GM19239 (cell line): ENCODE measurements around the gene CAMP.
"Not testable (repeated sequence)": the region's sequence is repeated elsewhere in the genome, so short reads cannot be mapped to it uniquely, and the experiment has no call there.

Experiments
- DNase-seq: peaks from one replicate; pipeline ENCODE4 v3.0.0; 2011; ENCODE audit warnings: low spot score; ENCODE audit not compliant: insufficient read length
- FAIRE-seq: peaks from 2 replicates; lab custom pipeline; 2011; peaks lifted over from hg19 to GRCh38; lab: Jason Lieb, UNC

The CAMP gene

GRCh38 chr3:48211776-48212175 is 11.5 kb upstream of the CAMP start:
- DNase-seq, FAIRE-seq: not testable (repeated sequence)

- DNase-seq: no peak
- no peak for FAIRE-seq
These were observed 9.1 kb upstream of the CAMP start for GRCh38 chr3:48214225-48214624.

GRCh38 chr3:48215019-48215418 is 8.3 kb upstream of the CAMP start:
- FAIRE-seq (no peak), DNase-seq (no peak)

GRCh38 chr3:48215466-48215865 is 7.8 kb upstream of the CAMP start:
- FAIRE-seq (no peak), DNase-seq (no peak)

- DNase-seq: no peak
- no peak for FAIRE-seq
These were observed 7.4 kb upstream of the CAMP start for GRCh38 chr3:48215876-48216275.

GRCh38 chr3:48217449-48217848 is 5.8 kb upstream of the CAMP start:
- DNase-seq (no peak), FAIRE-seq (no peak)

- no peak for FAIRE-seq
- no peak for DNase-seq
These were observed 4.8 kb upstream of the CAMP start for GRCh38 chr3:48218537-48218936.

- FAIRE-seq: no peak
- DNase-seq: no peak
These were observed 3.8 kb upstream of the CAMP start for GRCh38 chr3:48219543-48219942.

GRCh38 chr3:48220746-48221145 is 2.5 kb upstream of the CAMP start:
- DNase-seq (no peak), FAIRE-seq (no peak)

GRCh38 chr3:48225587-48225986 is 2.3 kb downstream of the CAMP start:
- no peak for DNase-seq
- FAIRE-seq: no peak

- FAIRE-seq (peak; percentile 11), DNase-seq (no peak)
These were observed 3.6 kb downstream of the CAMP start for GRCh38 chr3:48226939-48227338.

- FAIRE-seq: no peak
- DNase-seq: no peak
These were observed 8.9 kb downstream of the CAMP start for GRCh38 chr3:48232232-48232631.

GRCh38 chr3:48232734-48233133 is 9.4 kb downstream of the CAMP start:
- DNase-seq (no peak), FAIRE-seq (peak; percentile 67)

- FAIRE-seq (peak; percentile 84), DNase-seq (no peak)
These were observed 10.2 kb downstream of the CAMP start for GRCh38 chr3:48233542-48233941.

GRCh38 chr3:48236531-48236930 is 13.2 kb downstream of the CAMP start:
- DNase-seq (no peak), FAIRE-seq (no peak)

- FAIRE-seq: no peak
These were observed 15.3 kb downstream of the CAMP start for GRCh38 chr3:48238531-48239085.

GRCh38 chr3:48240000-48240963 is 17.0 kb downstream of the CAMP start:
- DNase-seq (no peak), FAIRE-seq (no peak)

More at GRCh38 chr3:48238531-48239085, 15.3 kb downstream of the CAMP start:
- no peak for DNase-seq

- DNase-seq (no peak), FAIRE-seq (no peak)
These were observed 18.6 kb downstream of the CAMP start for GRCh38 chr3:48241796-48242455.

GRCh38 chr3:48243886-48244285 is 20.6 kb downstream of the CAMP start:
- FAIRE-seq (no peak), DNase-seq (no peak)

- FAIRE-seq: no peak
- DNase-seq: no peak
These were observed 21.2 kb downstream of the CAMP start for GRCh38 chr3:48244461-48244860.

- DNase-seq (no peak), FAIRE-seq (no peak)
These were observed 21.8 kb downstream of the CAMP start for GRCh38 chr3:48245136-48245535.
